DOHH2 (cell line): ENCODE data around the gene CA9.

ENCODE experiments used
- H3F3A ChIP-seq: fragments of 200-600 bp; sonication (generic), shearing (Covaris generic); 2 replicates; pipeline ENCODE4 v1.6.0; 2016; ENCODE audit warnings: antibody characterized with exemption, mild to moderate bottlenecking; ENCODE audit not compliant: control insufficient read depth, insufficient read depth
- H3K27ac ChIP-seq: fragments of 200-600 bp; sonication (generic); 2 replicates; pipeline ENCODE4 v1.5.1; 2014; ENCODE audit warnings: low read depth, mild to moderate bottlenecking, low read length, moderate library complexity
- H3K27me3 ChIP-seq: fragments of 200-600 bp; sonication (generic); 2 replicates; pipeline ENCODE4 v1.6.1; 2014; ENCODE audit warnings: mild to moderate bottlenecking, low read length, mixed read lengths; ENCODE audit not compliant: control insufficient read depth
- H3K36me3 ChIP-seq: fragments of 200-600 bp; sonication (generic); 2 replicates; pipeline ENCODE4 v1.6.1; 2014; ENCODE audit warnings: mild to moderate bottlenecking, low read length, moderate library complexity, mixed read lengths; ENCODE audit not compliant: control insufficient read depth
- H3K4me1 ChIP-seq: fragments of 200-600 bp; sonication (generic); 2 replicates; pipeline ENCODE4 v1.6.1; 2014; ENCODE audit warnings: mild to moderate bottlenecking, low read length, mixed read lengths; ENCODE audit not compliant: control insufficient read depth
- H3K4me2 ChIP-seq: fragments of 200-600 bp; sonication (generic); 2 replicates; pipeline ENCODE4 v1.6.0; 2014; ENCODE audit warnings: mild to moderate bottlenecking, low read length, moderate library complexity
- H3K4me3 ChIP-seq: fragments of 200-600 bp; sonication (generic); 2 replicates; pipeline ENCODE4 v1.5.1; 2014; ENCODE audit warnings: mild to moderate bottlenecking, low read length, mixed read lengths
- H3K79me2 ChIP-seq: fragments of 200-600 bp; sonication (generic); 2 replicates; pipeline ENCODE4 v1.6.1; 2014; ENCODE audit warnings: mild to moderate bottlenecking, low read length, mixed read lengths; ENCODE audit not compliant: control insufficient read depth
- H3K9me2 ChIP-seq: fragments of 200-600 bp; sonication (generic); replicated peaks from 2 replicates; pipeline ENCODE4 v1.6.1; 2014; ENCODE audit warnings: mild to moderate bottlenecking, low read length, mixed read lengths; ENCODE audit not compliant: control insufficient read depth
- H3K9me3 ChIP-seq: fragments of 200-600 bp; sonication (generic); 2 replicates; pipeline ENCODE4 v1.6.1; 2014; ENCODE audit warnings: antibody characterized with exemption, low read length, mixed read lengths; ENCODE audit not compliant: control insufficient read depth, insufficient read depth
- H4K20me1 ChIP-seq: fragments of 200-600 bp; sonication (generic); 2 replicates; pipeline ENCODE4 v1.6.0; 2014; ENCODE audit warnings: low read depth, mild to moderate bottlenecking, antibody characterized with exemption, low read length, moderate library complexity; ENCODE audit not compliant: control insufficient read depth, insufficient read depth
- EZH2phosphoT487 ChIP-seq: fragments of 200-600 bp; sonication (generic); IDR thresholded peaks from 2 replicates; pipeline ENCODE4 v1.6.1; 2017; ENCODE audit warnings: borderline replicate concordance, mild to moderate bottlenecking, antibody characterized with exemption, low read length, moderate library complexity, mixed read lengths
- TF ChIP-seq, protein P1 (sequence below): fragments of 200-600 bp; sonication (generic); IDR thresholded peaks from one replicate; pipeline ENCODE4 v1.5.1; 2014; ENCODE audit warnings: antibody characterized with exemption, mild to moderate bottlenecking, low read depth, low read length; ENCODE audit not compliant: poor library complexity, severe bottlenecking

The CA9 gene

DNA sequence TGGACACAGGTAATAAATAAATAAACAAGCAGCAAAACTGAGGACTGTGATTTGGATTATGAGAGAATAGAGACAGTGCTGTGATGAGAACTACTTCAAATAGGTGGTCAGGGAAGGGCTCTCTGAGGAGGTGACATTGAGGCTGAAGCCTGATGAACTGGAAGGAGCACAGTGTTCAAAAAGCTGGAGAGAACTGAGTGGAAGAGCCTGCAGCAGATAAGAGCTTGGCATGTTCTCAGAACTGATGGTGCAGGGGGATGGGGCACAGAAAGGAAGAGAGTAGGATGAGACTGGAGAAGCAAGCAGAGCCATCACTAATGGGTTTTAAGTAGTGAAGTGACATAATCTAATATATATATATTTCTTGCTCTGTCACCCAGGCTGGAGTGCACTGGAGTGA is 27.2 kb downstream of the CA9 start:
- no peak for TF ChIP-seq EZH2phosphoT487
- TF ChIP-seq, protein P1, sequence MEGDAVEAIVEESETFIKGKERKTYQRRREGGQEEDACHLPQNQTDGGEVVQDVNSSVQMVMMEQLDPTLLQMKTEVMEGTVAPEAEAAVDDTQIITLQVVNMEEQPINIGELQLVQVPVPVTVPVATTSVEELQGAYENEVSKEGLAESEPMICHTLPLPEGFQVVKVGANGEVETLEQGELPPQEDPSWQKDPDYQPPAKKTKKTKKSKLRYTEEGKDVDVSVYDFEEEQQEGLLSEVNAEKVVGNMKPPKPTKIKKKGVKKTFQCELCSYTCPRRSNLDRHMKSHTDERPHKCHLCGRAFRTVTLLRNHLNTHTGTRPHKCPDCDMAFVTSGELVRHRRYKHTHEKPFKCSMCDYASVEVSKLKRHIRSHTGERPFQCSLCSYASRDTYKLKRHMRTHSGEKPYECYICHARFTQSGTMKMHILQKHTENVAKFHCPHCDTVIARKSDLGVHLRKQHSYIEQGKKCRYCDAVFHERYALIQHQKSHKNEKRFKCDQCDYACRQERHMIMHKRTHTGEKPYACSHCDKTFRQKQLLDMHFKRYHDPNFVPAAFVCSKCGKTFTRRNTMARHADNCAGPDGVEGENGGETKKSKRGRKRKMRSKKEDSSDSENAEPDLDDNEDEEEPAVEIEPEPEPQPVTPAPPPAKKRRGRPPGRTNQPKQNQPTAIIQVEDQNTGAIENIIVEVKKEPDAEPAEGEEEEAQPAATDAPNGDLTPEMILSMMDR, result no peak
- Histone ChIP-seq H3K4me1 (0 out of 2 replicates have a peak, but pooled peaks cover 3% of the 10 kb centered on the region), H3K9me3 (no peaks in the 10 kb centered on the region), H3K27ac (no peak overlapping the region), H4K20me1 (no peaks in the 10 kb centered on the region), H3K4me2 (no peak overlapping the region), H3K79me2 (no peaks in the 10 kb centered on the region), H3K9me2 (no peaks in the 10 kb centered on the region), H3K4me3 (no peak overlapping the region), H3K27me3 (no peaks in the 10 kb centered on the region), H3F3A (0 out of 2 replicates have a peak, but pooled peaks cover 5% of the 10 kb centered on the region), H3K36me3 (peaks cover 95% of the 10 kb centered on the region)

DNA sequence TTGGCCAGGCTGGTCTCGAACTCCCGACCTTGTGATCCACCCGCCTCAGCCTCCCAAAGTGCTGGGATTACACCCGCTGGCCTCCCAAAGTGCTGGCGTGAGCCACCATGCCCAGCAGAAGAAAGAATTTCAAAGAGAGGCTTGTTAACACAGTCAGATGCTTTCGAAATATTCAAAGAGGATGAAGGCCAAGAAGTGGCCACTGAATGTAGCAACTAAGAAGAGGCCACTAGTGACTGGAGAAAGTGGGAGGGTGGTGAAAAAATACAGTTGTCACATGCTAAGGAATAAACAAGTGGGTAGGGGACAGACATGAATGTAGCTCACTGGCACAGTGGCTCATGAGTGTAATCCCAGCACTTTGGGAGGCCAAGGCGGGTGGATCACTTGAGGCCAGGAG is 29.0 kb downstream of the CA9 start:
- H3K27ac ChIP-seq, result no peak overlapping the region
- no peaks in the 10 kb centered on the region for H3K9me3 ChIP-seq
- H3K9me2 ChIP-seq, result no peaks in the 10 kb centered on the region
- no peak overlapping the region for H3K4me3 ChIP-seq
- TF ChIP-seq, protein P1, result no peak
- no peaks in the 10 kb centered on the region for H3K4me1 ChIP-seq
- H3K27me3 ChIP-seq, result no peaks in the 10 kb centered on the region
- no peaks in the 10 kb centered on the region for H3K79me2 ChIP-seq
- H3K36me3 ChIP-seq, result peaks cover 96% of the 10 kb centered on the region
- H3K4me2 ChIP-seq, result no peak overlapping the region
- no peaks in the 10 kb centered on the region for H4K20me1 ChIP-seq
- H3F3A ChIP-seq, result no peaks in the 10 kb centered on the region

DNA sequence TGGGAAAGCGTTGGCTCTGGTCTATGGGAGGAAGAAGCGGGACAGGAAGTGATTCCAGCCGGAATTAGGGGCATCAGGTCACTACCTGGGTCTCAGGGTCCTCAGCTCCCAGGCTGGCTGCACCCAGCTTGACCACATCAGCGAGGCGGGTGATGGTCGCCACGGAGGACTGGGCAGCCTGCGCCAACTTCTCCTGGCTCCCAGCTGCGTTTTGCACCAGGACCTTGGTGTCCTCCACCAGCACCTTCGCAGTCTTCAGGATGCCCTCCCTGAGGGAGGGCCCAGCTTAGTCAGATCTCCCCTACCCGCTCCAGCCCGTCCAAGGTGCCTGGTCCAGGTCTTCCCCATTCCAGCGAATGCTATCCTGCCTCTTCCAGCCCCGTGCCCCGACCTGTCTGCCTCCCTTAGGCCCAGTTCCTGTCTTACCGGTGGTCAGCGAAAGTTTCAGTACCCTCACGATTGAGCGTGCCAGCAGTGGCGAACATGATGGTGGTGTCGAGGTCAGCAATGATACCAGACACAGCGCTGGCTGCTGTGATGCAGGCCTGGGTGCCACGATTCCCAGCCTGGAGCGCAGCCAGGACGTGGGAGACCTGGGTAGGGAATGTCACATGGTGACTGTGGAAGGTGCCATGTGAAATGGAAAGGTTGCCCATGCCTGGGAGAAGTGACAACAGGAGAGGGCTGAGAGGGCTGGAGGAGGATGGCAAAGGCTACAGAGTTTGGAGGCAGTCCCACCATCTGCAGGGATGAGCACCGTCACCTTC is 30.4 kb downstream of the CA9 start:
- Histone ChIP-seq H3K79me2 (no peaks in the 10 kb centered on the region), H4K20me1 (no peaks in the 10 kb centered on the region), H3K9me2 (no peaks in the 10 kb centered on the region), H3K36me3 (peaks cover 96% of the 10 kb centered on the region), H3K4me2 (no peak overlapping the region), H3K27ac (no peak overlapping the region), H3K27me3 (no peaks in the 10 kb centered on the region), H3F3A (no peaks in the 10 kb centered on the region), H3K4me3 (no peak overlapping the region), H3K9me3 (no peaks in the 10 kb centered on the region), H3K4me1 (no peaks in the 10 kb centered on the region)
- TF ChIP-seq EZH2phosphoT487, result no peak
- TF ChIP-seq, protein P1, result no peak
